Activated T-helper 17 cell treated with anti-CD3 and anti-CD28 coated beads, Interleukin-2, amount 50 U/mL, for 72 hours (primary cell): ENCODE results near the gene FBXL7. TPM values are rescaled to one million over a fixed set of nuclear protein-coding genes. Genes with fewer than 3 reads are reported as not detected.

Experiments used
- ATAC-seq: fragments of 150-1000 bp; cut with Tn5 transposase; replicated peaks from 2 replicates; pipeline ENCODE4 v1.10.0; 2021; ENCODE audit warnings: mild to moderate bottlenecking, moderate library complexity
- H3K27ac Mint-ChIP-seq: one replicate; pipeline ENCODE4 v1.8.0; 2022; ENCODE audit warnings: mixed read lengths
- H3K27me3 Mint-ChIP-seq: one replicate; pipeline ENCODE4 v1.8.0; 2022; ENCODE audit warnings: mixed read lengths
- H3K36me3 Mint-ChIP-seq: one replicate; pipeline ENCODE4 v1.8.0; 2022; ENCODE audit warnings: low read depth, mild to moderate bottlenecking, mixed read lengths
- H3K4me1 Mint-ChIP-seq: one replicate; pipeline ENCODE4 v1.8.0; 2022; ENCODE audit warnings: mixed read lengths
- H3K4me3 Mint-ChIP-seq: one replicate; pipeline ENCODE4 v1.8.0; 2022; ENCODE audit warnings: mild to moderate bottlenecking, mixed read lengths
- H3K9me3 Mint-ChIP-seq: one replicate; pipeline ENCODE4 v1.8.0; 2022; ENCODE audit warnings: mixed read lengths
- total RNA-seq, 2 donors: library from RNA; stranded (reverse); gene quantifications; one replicate each; pipeline ENCODE4 v1.2.3, GENCODE V29; 2022

FBXL7 gene
- total RNA-seq, 2 donors from 2014 or later = not detected

GRCh38 chr5:15789642-15790041, 289.7 kb downstream of the FBXL7 start:
- no peaks in the 10 kb centered on the region for H3K36me3 Mint-ChIP-seq
- H3K27ac Mint-ChIP-seq = no peak overlapping the region
- H3K27me3 Mint-ChIP-seq = no peaks in the 10 kb centered on the region
- no peak overlapping the region for H3K4me3 Mint-ChIP-seq
- no peaks in the 10 kb centered on the region for H3K4me1 Mint-ChIP-seq
- no peak for ATAC-seq
- peaks cover 8% of the 10 kb centered on the region for H3K9me3 Mint-ChIP-seq

GRCh38 chr5:15790446-15791018, 290.6 kb downstream of the FBXL7 start:
- ATAC-seq = no peak
- no peaks in the 10 kb centered on the region for H3K27me3 Mint-ChIP-seq
- no peaks in the 10 kb centered on the region for H3K4me1 Mint-ChIP-seq
- no peak overlapping the region for H3K27ac Mint-ChIP-seq
- no peak overlapping the region for H3K4me3 Mint-ChIP-seq
- no peaks in the 10 kb centered on the region for H3K36me3 Mint-ChIP-seq
- H3K9me3 Mint-ChIP-seq = peaks cover 8% of the 10 kb centered on the region

GRCh38 chr5:15791274-15791673, 291.3 kb downstream of the FBXL7 start:
- ATAC-seq = no peak
- no peaks in the 10 kb centered on the region for H3K27me3 Mint-ChIP-seq
- H3K9me3 Mint-ChIP-seq = peaks cover 8% of the 10 kb centered on the region
- H3K4me3 Mint-ChIP-seq = no peak overlapping the region
- H3K36me3 Mint-ChIP-seq = no peaks in the 10 kb centered on the region
- no peak overlapping the region for H3K27ac Mint-ChIP-seq
- H3K4me1 Mint-ChIP-seq = no peaks in the 10 kb centered on the region

GRCh38 chr5:15791859-15792258, 291.9 kb downstream of the FBXL7 start:
- Mint-ChIP-seq H3K27me3 (no peaks in the 10 kb centered on the region), H3K4me3 (no peak overlapping the region), H3K4me1 (no peaks in the 10 kb centered on the region), H3K36me3 (no peaks in the 10 kb centered on the region), H3K9me3 (peaks cover 5% of the 10 kb centered on the region), H3K27ac (no peak overlapping the region)
- ATAC-seq = no peak

GRCh38 chr5:15794052-15794985, 294.3 kb downstream of the FBXL7 start:
- H3K27ac Mint-ChIP-seq = no peak overlapping the region
- H3K27me3 Mint-ChIP-seq = no peaks in the 10 kb centered on the region
- no peak overlapping the region for H3K4me3 Mint-ChIP-seq
- ATAC-seq = no peak
- no peaks in the 10 kb centered on the region for H3K36me3 Mint-ChIP-seq
- peaks cover 3% of the 10 kb centered on the region for H3K9me3 Mint-ChIP-seq
- no peaks in the 10 kb centered on the region for H3K4me1 Mint-ChIP-seq

- H3K9me3 Mint-ChIP-seq = peaks cover 3% of the 10 kb centered on the region
- H3K27ac Mint-ChIP-seq = no peak overlapping the region
- H3K36me3 Mint-ChIP-seq = no peaks in the 10 kb centered on the region
- ATAC-seq = no peak
- no peaks in the 10 kb centered on the region for H3K4me1 Mint-ChIP-seq
- H3K4me3 Mint-ChIP-seq = no peak overlapping the region
- H3K27me3 Mint-ChIP-seq = no peaks in the 10 kb centered on the region
Measured at GRCh38 chr5:15796096-15796495, 296.1 kb downstream of the FBXL7 start.

GRCh38 chr5:15796557-15796956, 296.6 kb downstream of the FBXL7 start:
- Mint-ChIP-seq H3K9me3 (peaks cover 3% of the 10 kb centered on the region), H3K4me1 (no peaks in the 10 kb centered on the region), H3K36me3 (no peaks in the 10 kb centered on the region), H3K27me3 (no peaks in the 10 kb centered on the region), H3K4me3 (no peak overlapping the region), H3K27ac (no peak overlapping the region)
- ATAC-seq = no peak

- no peaks in the 10 kb centered on the region for H3K36me3 Mint-ChIP-seq
- no peak for ATAC-seq
- no peaks in the 10 kb centered on the region for H3K4me1 Mint-ChIP-seq
Measured at GRCh38 chr5:15797116-15797515, 297.1 kb downstream of the FBXL7 start.

GRCh38 chr5:15798006-15798405, 298.0 kb downstream of the FBXL7 start:
- H3K36me3 Mint-ChIP-seq = no peaks in the 10 kb centered on the region
- no peak overlapping the region for H3K4me3 Mint-ChIP-seq
- H3K27me3 Mint-ChIP-seq = no peaks in the 10 kb centered on the region
- peaks cover 6% of the 10 kb centered on the region for H3K9me3 Mint-ChIP-seq
- ATAC-seq = no peak
- H3K27ac Mint-ChIP-seq = no peak overlapping the region
- H3K4me1 Mint-ChIP-seq = no peaks in the 10 kb centered on the region

More at GRCh38 chr5:15797116-15797515, 297.1 kb downstream of the FBXL7 start:
- Mint-ChIP-seq H3K4me3 (no peak overlapping the region), H3K27me3 (no peaks in the 10 kb centered on the region), H3K9me3 (peaks cover 3% of the 10 kb centered on the region), H3K27ac (no peak overlapping the region)

GRCh38 chr5:15799014-15799413, 299.0 kb downstream of the FBXL7 start:
- no peaks in the 10 kb centered on the region for H3K36me3 Mint-ChIP-seq
- no peaks in the 10 kb centered on the region for H3K4me1 Mint-ChIP-seq
- peaks cover 6% of the 10 kb centered on the region for H3K9me3 Mint-ChIP-seq
- no peak overlapping the region for H3K4me3 Mint-ChIP-seq
- no peak overlapping the region for H3K27ac Mint-ChIP-seq
- H3K27me3 Mint-ChIP-seq = no peaks in the 10 kb centered on the region
- no peak for ATAC-seq

GRCh38 chr5:15799612-15800011, 299.6 kb downstream of the FBXL7 start:
- no peak overlapping the region for H3K27ac Mint-ChIP-seq
- peaks cover 6% of the 10 kb centered on the region for H3K9me3 Mint-ChIP-seq
- H3K4me1 Mint-ChIP-seq = no peaks in the 10 kb centered on the region
- H3K27me3 Mint-ChIP-seq = no peaks in the 10 kb centered on the region
- no peak overlapping the region for H3K4me3 Mint-ChIP-seq
- no peaks in the 10 kb centered on the region for H3K36me3 Mint-ChIP-seq
- ATAC-seq = no peak

- Mint-ChIP-seq H3K4me3 (no peak overlapping the region), H3K9me3 (peaks cover 10% of the 10 kb centered on the region), H3K36me3 (no peaks in the 10 kb centered on the region), H3K27ac (no peak overlapping the region), H3K27me3 (no peaks in the 10 kb centered on the region), H3K4me1 (no peaks in the 10 kb centered on the region)
- ATAC-seq = no peak
Measured at GRCh38 chr5:15803280-15803679, 303.3 kb downstream of the FBXL7 start.

- no peak overlapping the region for H3K27ac Mint-ChIP-seq
- ATAC-seq = no peak
- H3K4me1 Mint-ChIP-seq = no peaks in the 10 kb centered on the region
- peaks cover 10% of the 10 kb centered on the region for H3K9me3 Mint-ChIP-seq
- no peaks in the 10 kb centered on the region for H3K27me3 Mint-ChIP-seq
- no peaks in the 10 kb centered on the region for H3K36me3 Mint-ChIP-seq
- no peak overlapping the region for H3K4me3 Mint-ChIP-seq
Measured at GRCh38 chr5:15806613-15807012, 306.6 kb downstream of the FBXL7 start.

- Mint-ChIP-seq H3K4me3 (no peak overlapping the region), H3K27ac (no peak overlapping the region), H3K9me3 (peaks cover 9% of the 10 kb centered on the region), H3K36me3 (no peaks in the 10 kb centered on the region), H3K27me3 (no peaks in the 10 kb centered on the region), H3K4me1 (no peaks in the 10 kb centered on the region)
- ATAC-seq = no peak
Measured at GRCh38 chr5:15807248-15807647, 307.3 kb downstream of the FBXL7 start.

- no peak for ATAC-seq
- Mint-ChIP-seq H3K36me3 (no peaks in the 10 kb centered on the region), H3K4me1 (no peaks in the 10 kb centered on the region), H3K9me3 (peaks cover 6% of the 10 kb centered on the region), H3K27ac (no peak overlapping the region), H3K4me3 (no peak overlapping the region), H3K27me3 (no peaks in the 10 kb centered on the region)
Measured at GRCh38 chr5:15807871-15808270, 307.9 kb downstream of the FBXL7 start.
